Germinal center (tissue), 1 donor: ENCODE results near the gene GNB1L.

ENCODE experiments used
- DNase-seq: peaks from one replicate; pipeline ENCODE4 v3.0.0; 2012; ENCODE audit warnings: mixed read lengths, low spot score

Gene GNB1L

GRCh38 chr22:19863571-19863970 is 8.9 kb upstream of the GNB1L start:
- DNase-seq, result no peak

GRCh38 chr22:19862619-19863246 is 8.1 kb upstream of the GNB1L start:
- DNase-seq, result no peak

DNA sequence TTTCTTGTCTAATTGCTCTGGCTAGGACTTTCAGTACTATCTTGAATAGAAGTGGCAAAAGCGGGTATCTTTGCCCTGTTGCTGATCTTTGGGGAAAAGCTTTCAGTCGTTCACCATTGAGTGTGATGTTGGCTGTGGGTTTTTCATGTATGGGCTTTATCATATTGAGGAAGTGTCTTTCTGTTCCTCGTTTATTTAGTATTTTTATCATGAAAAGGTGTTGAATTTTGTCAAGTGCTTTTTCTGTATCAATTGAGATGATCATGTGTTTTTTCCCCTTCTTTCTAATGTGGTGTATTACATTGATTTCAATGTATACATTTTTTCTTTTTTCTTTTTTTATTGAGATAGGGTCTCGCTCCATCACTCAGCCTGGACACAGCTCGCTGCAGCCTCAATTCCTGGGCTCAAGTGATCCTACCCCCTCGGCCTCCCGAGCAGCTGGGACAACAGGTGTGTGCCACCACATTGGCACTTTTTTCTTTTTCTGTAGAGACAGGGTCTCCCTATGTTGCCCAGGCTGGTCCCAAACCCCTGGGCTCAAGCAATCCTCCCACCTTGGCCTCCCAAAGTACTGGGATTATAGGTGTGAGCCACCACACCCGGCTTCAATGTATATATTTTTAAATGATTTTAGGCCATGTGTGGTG is 5.3 kb upstream of the GNB1L start:
- no peak for DNase-seq

GRCh38 chr22:19857382-19857781 is 2.7 kb upstream of the GNB1L start:
- no peak for DNase-seq

DNA sequence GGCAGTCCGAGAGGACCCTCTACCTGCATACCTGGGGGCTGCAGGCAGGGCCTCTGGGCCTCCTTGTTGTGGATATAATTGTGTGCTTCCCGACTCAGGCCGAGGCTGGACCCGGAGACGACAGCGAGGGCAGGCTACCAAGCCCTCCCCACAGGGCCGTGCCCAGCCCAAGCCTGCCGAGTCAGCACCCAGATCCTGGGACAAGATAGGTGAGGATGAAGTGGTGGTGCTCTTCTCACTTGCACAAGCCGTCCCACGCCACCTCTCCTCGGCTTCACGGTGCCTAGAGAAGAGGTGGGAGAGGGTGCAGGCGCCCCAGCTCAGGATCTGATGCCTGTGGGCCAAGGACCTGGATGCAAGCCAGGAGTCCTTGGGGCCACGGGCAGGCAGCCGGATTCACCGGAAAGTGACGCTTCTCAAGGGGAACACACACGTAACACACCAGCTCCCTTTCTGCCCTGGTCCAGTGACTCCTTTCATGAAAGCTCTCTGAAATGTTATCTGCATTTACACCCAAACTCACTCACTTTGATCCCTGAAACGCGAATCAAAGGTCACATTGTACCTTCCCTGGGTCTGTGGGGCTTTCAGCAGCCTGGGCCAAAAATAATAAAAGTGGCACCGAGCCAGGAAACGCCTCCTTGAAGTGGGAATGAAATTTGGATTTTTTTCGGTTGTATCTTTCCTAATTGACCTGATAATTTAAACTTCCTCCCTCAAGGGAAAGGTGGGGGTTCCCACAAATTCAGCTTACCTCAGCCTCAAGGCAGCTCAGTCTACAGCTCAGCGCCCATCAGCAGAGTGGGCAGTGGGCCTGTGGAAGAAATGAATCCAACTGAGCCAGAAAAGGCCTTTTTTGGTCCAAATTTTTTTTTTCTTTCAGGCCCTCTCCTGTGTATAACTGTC is 1.1 kb upstream of the GNB1L start:
- peak; percentile 55 for DNase-seq

- peak; percentile 26 for DNase-seq
Measured at GRCh38 chr22:19853879-19854777, 546 bp downstream of the GNB1L start.

GRCh38 chr22:19853058-19853878 is 1.4 kb downstream of the GNB1L start:
- no peak for DNase-seq

DNA sequence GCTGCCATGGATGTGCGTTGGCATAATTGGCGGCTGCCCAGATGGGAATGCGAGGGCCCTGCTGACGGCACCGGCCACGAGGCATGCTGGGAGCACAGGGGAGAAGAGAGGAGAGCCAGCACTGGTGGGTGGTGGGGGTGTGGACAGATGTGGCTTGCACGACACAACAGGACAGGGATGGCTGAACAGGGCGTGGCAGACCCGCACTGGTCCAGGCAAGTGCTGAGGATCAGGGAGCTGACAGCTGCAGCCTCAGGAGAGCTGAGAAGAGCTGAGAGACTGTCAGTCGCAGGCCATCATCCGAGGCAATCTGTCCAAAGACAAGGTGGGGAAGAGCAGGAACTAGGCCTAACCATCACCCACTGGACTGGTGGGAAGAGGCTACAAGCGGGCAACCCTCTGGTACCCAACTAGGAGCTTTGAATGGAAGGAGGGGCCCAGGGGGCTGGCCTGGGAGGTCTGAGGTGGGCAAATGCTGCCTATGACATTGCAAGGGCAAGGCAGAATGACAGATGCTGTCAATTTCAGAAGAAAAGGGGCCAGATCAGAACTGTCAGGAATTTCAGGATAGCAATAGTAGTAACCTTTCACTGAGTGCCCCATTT is 2.4 kb downstream of the GNB1L start:
- no peak for DNase-seq

- no peak for DNase-seq
Measured at GRCh38 chr22:19851291-19852176, 3.1 kb downstream of the GNB1L start.

GRCh38 chr22:19850763-19851109 is 3.9 kb downstream of the GNB1L start:
- no peak for DNase-seq

DNA sequence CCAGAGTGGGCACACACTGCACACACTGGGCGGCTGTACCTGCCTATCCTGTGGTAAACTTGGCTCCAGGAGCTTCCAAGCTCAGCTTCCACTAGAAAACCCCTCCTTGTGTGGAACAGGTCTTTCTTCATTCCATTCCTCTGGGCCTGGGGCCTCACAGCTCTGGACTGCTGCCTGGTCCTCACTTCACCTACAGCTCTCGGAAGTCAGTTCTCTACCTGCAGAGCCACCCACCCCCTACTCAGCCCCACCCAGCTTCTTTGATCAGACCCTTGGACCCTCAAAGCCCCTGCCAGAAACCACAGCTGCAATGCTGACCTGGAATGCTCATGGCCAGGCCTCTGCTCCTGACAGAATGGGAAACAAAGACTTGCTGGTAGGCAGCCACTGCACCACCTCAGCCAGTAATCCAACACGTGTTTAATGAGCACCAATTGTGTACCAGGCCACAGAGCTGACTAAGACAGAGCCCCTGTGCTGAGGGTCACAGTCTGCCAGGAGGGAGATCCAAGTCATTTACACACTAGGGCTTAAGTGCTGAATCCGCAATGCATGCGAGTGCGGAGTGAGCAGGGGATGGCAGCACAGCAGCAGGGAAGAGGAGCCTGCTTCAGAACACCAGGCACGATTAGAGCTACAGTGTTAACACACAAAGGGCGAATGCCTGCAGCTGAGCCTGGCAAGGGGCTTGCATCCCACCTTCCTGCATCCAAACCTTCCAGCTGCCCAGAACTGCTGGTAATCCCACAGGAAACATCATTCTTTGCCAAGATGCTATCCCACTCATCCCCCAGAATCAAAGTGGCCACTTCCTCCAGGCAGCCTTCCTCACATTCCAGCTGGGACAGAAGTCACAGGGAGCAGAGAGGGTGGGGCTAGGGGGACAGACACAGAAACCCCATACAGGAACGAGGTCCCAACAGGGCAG is 4.6 kb downstream of the GNB1L start:
- DNase-seq, result no peak

- no peak for DNase-seq
Measured at GRCh38 chr22:19848298-19849224, 6.1 kb downstream of the GNB1L start.

DNA sequence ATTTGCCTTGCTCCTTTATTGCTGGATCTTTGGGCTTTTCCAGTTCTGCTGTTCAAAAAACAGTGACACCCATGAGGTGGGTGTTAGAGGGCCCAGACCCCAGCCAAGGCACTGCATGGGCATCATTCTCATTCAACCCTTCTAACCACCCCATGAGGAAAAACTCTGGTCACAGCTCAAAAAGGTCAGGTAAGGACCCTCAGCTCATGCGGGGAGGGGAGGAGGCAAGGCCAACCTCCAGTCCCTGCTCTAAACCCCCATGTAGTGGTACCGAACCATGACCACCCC is 7.4 kb downstream of the GNB1L start:
- no peak for DNase-seq

GRCh38 chr22:19846620-19847344 is 7.9 kb downstream of the GNB1L start:
- no peak for DNase-seq

- no peak for DNase-seq
Measured at GRCh38 chr22:19845054-19845722, 9.5 kb downstream of the GNB1L start.

DNA sequence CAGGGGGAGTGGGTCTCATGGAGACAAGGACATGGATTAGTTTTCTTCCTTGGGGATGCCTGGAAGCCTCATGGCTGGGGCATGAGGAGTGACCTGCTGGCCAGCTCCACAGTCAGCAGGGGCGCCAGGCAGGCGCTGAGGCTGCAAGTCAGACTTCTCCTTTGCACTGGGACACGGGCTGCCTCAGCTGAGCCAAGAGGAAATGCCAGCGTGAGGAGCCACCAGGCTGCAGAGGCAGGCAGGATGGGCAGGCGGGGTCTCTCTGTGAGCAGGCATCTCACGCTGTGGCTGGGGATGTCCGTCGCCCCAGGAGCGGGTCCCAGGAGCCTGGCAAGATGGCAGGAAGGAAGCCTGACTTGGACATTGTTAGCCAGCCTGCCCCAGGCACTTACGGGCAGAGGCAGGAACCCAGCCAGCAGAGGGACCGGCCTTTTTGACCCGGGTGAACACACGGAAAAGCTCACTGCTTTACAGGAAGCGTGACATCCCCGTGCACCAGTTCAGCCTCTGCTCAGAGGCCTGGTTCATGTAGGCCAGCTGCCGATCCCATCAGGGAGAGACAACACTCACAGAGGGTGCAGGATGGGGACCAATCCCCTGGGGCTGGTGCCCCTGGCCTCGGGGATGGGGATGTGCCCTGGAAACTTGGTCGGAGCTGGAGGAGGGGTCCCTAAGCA is 10.2 kb downstream of the GNB1L start:
- DNase-seq, result no peak
